HG02678 (cell line): ENCODE data around the gene DIRAS1.
"Not testable (repeated sequence)": the region's sequence is repeated elsewhere in the genome, so short reads cannot be mapped to it uniquely, and the experiment has no call there.

Source experiments
- ATAC-seq: cut with Tn5 transposase; IDR thresholded peaks from one replicate; pipeline ENCODE4 v1.9.1; 2021; ENCODE audit warnings: mild to moderate bottlenecking, moderate library complexity; ENCODE audit not compliant: unreplicated experiment

Gene DIRAS1

DNA sequence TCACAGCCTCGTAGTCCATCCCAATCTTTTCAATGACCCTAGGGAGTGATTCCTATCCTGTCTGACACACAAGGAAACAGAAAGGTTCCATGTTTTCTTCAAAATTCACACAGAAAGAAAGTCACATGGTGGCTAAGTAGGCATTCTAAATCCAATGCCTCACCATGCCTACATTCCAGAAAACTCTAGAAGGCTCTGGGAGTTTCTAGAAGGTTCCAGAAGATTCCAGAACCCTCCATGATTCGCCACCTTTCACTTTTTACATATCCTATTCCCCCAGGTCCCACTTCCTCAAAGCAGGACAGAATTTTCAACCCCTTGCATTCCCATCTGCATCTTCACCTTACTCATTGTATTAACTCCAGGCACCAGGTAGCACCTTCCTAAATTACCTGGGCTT is 41.7 kb downstream of the DIRAS1 start:
- ATAC-seq = no peak

DNA sequence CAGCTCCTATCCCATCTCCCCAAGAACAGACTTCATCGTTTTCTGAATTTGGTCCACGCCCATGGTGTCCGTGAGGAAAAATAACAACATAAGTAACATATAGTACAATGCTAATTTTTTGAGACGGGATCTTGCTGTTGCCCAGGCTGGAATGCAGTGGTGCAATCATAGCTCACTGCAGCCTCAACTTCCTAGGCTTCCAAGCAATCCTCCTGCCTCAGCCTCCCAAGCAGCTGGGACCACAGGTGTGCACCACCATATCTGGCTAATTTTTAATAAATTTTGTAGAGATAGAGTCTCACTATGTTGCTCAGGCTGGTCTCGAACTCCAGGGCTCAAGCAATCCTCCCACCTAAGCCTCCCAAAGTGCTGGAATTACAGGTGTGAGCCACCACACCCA is 42.2 kb downstream of the DIRAS1 start:
- ATAC-seq = not testable (repeated sequence)

DNA sequence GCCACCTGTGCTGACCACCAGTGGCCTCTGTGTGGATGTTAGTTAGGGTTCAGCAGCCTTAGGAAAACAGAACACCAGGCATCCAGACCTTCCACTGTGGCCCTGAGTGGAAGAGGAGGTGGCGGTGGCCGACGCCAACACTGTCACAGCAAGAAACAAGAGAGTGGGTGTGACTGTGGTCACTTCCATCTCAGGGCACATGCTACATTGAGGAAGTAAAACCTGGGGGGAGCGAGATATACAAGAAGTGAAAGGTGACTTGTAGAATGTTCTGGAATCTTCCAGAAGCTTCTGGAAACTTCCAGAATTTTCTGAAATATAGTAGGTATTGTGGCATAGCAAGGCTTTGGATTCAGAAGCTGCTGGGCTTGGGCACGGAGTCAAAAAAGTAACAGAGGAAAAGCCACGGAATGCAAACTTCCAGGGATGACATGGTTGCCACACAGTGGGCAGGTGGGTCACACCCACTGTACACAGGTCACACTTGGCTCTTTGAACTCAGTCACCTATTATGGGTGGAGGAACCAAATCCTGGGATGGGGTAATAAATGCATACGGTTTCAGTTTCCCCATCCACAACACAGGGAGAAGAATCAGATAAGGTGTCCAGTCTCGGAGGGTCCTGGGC is 43.0 kb downstream of the DIRAS1 start:
- peak; percentile 65 for ATAC-seq

DNA sequence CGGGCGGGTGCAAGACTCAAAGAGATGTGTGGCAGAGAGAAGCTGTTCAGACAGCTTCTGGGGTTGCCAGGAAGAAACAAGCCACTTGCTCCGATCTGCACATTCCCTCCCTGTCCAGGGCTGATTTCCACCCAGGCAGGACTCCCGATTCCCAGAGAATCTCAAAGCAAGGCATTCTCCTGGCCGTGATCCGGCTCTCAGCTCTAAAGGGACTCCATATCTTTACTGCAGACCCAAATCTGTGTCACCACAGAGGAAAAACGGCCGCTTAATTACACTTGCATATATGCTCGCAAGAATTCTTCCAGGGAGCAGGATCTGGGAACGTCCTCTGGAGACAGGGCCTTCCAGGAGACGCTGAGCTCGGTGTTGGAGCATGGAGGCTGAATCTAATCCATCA is 44.3 kb downstream of the DIRAS1 start:
- no peak for ATAC-seq

DNA sequence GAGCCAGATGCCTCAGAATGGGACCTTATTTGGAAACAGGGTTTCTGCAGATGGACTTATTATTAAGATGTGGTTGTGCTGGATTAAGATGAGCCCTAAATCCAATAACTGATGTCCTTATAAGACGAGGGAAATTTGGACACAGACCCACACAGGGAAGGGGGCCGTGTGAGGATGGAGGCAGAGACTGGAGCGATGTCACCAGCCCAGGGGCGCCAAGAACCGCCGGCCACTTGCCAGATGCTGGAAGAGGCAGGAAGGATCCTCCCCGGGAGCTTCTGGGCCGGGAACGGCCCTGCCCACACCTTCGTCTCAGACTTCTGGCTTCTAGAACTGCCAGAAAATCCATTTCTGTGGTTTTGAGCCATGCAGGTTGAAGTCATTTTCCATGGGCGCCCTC is 45.3 kb downstream of the DIRAS1 start:
- no peak for ATAC-seq

DNA sequence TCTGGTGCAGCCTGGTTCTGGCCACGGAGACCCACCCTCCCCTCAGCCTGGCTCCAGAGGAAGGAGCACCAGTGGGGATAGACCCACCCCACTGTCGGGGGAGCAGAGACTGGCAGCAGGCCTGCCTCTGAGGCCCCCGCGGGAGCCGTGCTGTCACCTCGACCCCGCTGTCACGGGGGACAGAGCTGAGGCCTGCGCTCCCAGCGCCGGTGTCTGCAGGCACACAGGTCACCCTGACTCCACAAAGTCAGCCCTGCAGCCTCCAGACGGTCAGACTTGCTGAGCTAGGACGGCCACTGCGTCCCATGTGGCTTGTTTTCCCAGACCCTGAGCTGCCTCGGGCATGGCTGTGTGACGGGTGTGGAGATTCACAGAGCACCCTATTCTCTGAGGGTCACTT is 51.0 kb downstream of the DIRAS1 start:
- no peak for ATAC-seq

DNA sequence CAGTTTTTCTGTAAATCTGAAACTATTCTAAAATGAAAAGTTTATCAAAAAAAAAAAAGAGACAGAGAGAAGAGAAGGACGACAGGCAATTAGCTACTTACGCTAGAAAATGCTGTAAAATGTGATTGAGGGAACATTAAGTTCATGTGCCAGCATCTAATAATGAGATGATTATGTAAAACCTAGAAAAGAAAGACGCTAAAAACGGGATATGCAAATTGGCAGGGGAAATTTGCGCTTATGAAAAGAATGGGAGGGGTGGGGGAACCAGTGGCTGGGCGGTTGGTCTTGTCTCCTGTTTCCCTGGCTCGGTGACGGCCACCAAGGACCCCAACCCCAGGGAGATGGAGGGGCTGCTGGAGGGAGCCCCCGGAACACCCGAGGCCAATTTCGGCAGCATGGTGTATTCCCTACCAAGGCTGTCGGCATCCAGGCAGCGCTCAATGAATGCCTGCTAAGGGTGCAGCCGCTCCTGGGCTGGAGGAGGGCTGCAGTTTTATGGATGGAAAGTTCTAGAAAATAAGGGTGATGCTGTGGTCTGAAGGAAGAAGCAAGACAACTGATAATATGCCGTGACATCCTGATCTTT is 52.9 kb downstream of the DIRAS1 start:
- ATAC-seq = no peak

DNA sequence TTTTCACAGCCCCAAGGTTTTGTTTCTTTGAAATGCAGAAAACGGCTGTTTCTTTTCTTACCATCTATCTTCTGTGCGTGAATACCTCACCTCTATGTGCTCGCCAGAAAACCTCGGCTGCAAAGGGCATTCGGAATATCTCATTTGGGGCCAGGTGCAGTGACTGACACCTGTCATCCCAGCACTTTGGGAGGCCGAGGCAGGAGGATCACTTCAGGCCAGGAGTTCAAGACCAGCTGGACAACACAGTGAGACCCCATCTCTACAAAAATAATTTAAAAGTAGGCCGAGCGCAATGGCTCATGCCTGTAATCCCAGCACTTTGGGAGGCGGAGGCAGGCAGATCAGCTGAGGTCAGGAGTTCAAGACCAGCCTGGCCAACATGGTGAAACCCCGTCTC is 53.8 kb downstream of the DIRAS1 start:
- ATAC-seq = not testable (repeated sequence)

DNA sequence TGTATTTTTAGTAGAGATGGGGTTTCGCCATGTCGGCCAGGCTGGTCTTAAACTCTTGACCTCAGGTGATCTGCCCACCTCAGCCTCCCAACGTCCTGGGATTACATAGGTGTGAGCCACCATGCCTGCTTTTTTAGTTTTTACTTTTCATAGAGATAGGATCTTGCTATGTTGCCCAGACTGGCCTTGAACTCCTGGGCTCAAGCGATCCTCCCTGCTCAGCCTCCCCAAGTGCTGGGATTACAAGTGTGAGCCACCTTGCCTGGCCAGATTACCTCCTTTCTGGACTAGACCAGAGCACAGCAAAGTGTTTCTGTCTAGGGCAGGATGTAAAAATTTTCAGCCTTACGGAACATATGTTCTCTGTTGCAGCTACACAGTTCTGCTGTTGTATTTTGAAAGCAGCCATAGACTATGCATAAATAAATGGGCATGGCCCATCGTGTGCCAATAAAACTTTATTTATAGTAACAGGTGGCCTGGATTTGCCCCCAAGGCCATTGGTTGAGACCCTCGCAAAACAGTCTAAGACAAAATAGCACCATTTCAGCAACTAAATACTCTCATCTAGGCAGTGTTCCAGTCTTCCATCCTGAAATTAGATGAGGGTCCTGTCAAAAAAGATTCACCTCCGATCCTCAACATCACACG is 54.7 kb downstream of the DIRAS1 start:
- no peak for ATAC-seq

DNA sequence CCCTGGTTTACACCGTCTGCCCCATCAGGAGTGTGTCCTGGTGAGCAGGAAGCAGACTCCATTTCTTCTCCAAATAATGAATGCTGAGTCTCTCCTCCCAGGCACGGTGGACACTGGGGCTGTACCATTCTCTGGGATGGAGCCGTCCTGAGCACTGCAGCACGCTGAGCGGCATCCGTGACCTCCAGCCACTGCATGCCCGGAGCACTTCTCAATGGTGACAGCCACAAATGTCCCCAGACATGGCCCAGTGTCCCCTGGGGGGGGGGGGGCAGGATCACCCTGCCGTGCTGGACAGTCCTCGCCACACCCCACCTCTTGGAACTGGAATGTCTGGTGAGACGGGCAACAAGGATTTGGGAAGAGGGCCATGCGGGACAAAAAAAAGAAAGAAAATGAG is 56.1 kb downstream of the DIRAS1 start:
- ATAC-seq = no peak
